ENCODE results near the gene RPGRIP1.

The RPGRIP1 gene

GRCh38 chr14:21263284-21264024 is 16.4 kb upstream of the RPGRIP1 start:
- H3K9me2 ChIP-seq (replicated peaks; ENCODE audit: low read depth, low read length): no peaks in the 10 kb centered on the region
- TF ChIP-seq, protein P1, sequence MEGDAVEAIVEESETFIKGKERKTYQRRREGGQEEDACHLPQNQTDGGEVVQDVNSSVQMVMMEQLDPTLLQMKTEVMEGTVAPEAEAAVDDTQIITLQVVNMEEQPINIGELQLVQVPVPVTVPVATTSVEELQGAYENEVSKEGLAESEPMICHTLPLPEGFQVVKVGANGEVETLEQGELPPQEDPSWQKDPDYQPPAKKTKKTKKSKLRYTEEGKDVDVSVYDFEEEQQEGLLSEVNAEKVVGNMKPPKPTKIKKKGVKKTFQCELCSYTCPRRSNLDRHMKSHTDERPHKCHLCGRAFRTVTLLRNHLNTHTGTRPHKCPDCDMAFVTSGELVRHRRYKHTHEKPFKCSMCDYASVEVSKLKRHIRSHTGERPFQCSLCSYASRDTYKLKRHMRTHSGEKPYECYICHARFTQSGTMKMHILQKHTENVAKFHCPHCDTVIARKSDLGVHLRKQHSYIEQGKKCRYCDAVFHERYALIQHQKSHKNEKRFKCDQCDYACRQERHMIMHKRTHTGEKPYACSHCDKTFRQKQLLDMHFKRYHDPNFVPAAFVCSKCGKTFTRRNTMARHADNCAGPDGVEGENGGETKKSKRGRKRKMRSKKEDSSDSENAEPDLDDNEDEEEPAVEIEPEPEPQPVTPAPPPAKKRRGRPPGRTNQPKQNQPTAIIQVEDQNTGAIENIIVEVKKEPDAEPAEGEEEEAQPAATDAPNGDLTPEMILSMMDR (conservative IDR thresholded peaks at IDR 0.05; ENCODE audit: low read length): no peak
- TF ChIP-seq EZH2phosphoT487 (IDR thresholded peaks at IDR 0.05; ENCODE audit: borderline replicate concordance): no peak
- peak overlapping the region; percentile 95 for H3K4me3 ChIP-seq (ENCODE audit: low read length, poor library complexity, severe bottlenecking)
- peaks cover 96% of the 10 kb centered on the region for H4K20me1 ChIP-seq (ENCODE audit: insufficient read depth, low read length, poor library complexity, severe bottlenecking)
- peaks cover 3% of the 10 kb centered on the region; the same call in 1 of the 2 replicates for H3F3A ChIP-seq (ENCODE audit: low read depth)
- peak overlapping the region; percentile 20 for H3K9ac ChIP-seq (ENCODE audit: low read depth, low read length, poor library complexity, severe bottlenecking)
- H3K4me2 ChIP-seq (ENCODE audit: low read depth, low read length, poor library complexity, severe bottlenecking): peak overlapping the region; percentile 98
- peaks cover 75% of the 10 kb centered on the region for H3K4me1 ChIP-seq (ENCODE audit: insufficient read depth, low read length, poor library complexity, severe bottlenecking)
- H3K79me2 ChIP-seq (ENCODE audit: insufficient read depth, low read length): peaks cover 100% of the 10 kb centered on the region
- H3K9me3 ChIP-seq (ENCODE audit: insufficient read depth, low read depth, low read length): no peaks in the 10 kb centered on the region
- peaks cover 74% of the 10 kb centered on the region for H3K36me3 ChIP-seq (ENCODE audit: insufficient read depth, low read length)
- H3K27me3 ChIP-seq (ENCODE audit: insufficient read depth, low read length, poor library complexity, severe bottlenecking): peaks cover 2% of the 10 kb centered on the region
- no peak overlapping the region for H2AFZ ChIP-seq (ENCODE audit: low read length)

DNA sequence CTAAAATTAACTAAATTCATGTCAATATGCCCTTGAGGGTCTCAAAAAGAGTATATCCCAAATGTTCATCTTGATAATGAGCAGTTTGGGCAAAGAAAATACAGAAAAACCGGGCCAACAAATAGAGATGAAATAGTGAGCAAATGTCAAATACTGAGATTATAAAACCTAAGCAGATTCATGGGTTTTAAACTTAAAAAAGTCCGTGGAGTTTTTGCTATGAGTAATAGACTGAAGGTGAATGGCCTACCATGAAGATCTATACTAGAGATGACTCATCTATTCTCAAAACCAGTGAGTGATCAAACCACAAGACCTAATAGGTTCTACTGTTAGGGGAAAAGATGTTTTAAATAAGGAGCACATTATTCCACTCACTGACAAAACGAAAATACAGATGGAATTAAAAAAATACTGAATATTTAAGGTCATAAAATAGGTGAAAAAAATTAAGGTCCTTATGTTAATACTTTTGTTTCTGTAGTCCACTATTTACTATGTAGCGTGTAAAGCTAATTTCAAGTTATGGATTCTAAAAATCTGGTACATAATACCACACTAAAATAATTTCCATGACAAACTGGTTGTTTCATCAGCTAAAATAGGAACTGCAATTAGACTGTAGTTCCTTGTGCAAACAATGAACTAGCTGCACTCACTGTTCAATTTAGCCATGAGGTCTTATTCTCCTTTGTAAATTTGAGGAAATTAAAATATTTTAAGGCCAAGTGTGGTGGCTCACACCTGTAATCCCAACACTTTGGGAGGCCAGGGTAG is 15.7 kb upstream of the RPGRIP1 start:
- H3K4me3 ChIP-seq (ENCODE audit: low read length, poor library complexity, severe bottlenecking): peak overlapping the region; percentile 95
- H3K4me1 ChIP-seq (ENCODE audit: insufficient read depth, low read length, poor library complexity, severe bottlenecking): peaks cover 70% of the 10 kb centered on the region
- H3K9me3 ChIP-seq (ENCODE audit: insufficient read depth, low read depth, low read length): no peaks in the 10 kb centered on the region
- no peak for TF ChIP-seq EZH2phosphoT487 (IDR thresholded peaks at IDR 0.05; ENCODE audit: borderline replicate concordance)
- TF ChIP-seq, protein P1 (conservative IDR thresholded peaks at IDR 0.05; ENCODE audit: low read length): no peak
- peak overlapping the region; percentile 98 for H3K4me2 ChIP-seq (ENCODE audit: low read depth, low read length, poor library complexity, severe bottlenecking)
- peak overlapping the region; percentile 20 for H3K9ac ChIP-seq (ENCODE audit: low read depth, low read length, poor library complexity, severe bottlenecking)
- H2AFZ ChIP-seq (ENCODE audit: low read length): no peak overlapping the region
- H3K79me2 ChIP-seq (ENCODE audit: insufficient read depth, low read length): peaks cover 100% of the 10 kb centered on the region
- peaks cover 94% of the 10 kb centered on the region for H4K20me1 ChIP-seq (ENCODE audit: insufficient read depth, low read length, poor library complexity, severe bottlenecking)
- peaks cover 9% of the 10 kb centered on the region for H3K27me3 ChIP-seq (ENCODE audit: insufficient read depth, low read length, poor library complexity, severe bottlenecking)
- H3K9me2 ChIP-seq (replicated peaks; ENCODE audit: low read depth, low read length): no peaks in the 10 kb centered on the region
- peaks cover 3% of the 10 kb centered on the region; the same call in 1 of the 2 replicates for H3F3A ChIP-seq (ENCODE audit: low read depth)
- H3K36me3 ChIP-seq (ENCODE audit: insufficient read depth, low read length): peaks cover 69% of the 10 kb centered on the region

DNA sequence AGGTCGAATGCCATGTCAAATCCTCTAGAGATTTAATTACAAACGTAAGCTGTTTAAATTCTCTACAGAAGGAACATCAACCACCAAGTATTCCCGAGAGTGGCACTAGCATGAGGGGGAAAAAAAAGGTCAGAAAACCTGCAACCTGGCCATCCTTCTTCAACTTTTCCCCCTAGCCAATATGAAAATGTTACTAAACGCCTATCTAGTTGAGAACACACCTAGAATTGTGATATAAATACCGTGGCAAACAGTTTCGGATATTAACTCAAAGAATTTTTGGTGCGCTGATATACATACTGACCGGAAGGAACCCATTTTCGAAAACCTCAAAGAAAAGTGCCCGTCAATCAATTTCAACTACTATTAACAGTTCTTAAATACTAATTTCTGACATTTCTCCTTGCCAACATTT is 12.4 kb upstream of the RPGRIP1 start:
- Histone ChIP-seq H3K79me2 (ENCODE audit: insufficient read depth, low read length) (peaks cover 68% of the 10 kb centered on the region), H3K9me3 (ENCODE audit: insufficient read depth, low read depth, low read length) (no peaks in the 10 kb centered on the region), H3K27me3 (ENCODE audit: insufficient read depth, low read length, poor library complexity, severe bottlenecking) (peaks cover 9% of the 10 kb centered on the region), H4K20me1 (ENCODE audit: insufficient read depth, low read length, poor library complexity, severe bottlenecking) (peaks cover 66% of the 10 kb centered on the region), H3K4me1 (ENCODE audit: insufficient read depth, low read length, poor library complexity, severe bottlenecking) (peaks cover 56% of the 10 kb centered on the region), H2AFZ (ENCODE audit: low read length) (no peak overlapping the region), H3K4me3 (ENCODE audit: low read length, poor library complexity, severe bottlenecking) (peak overlapping the region; percentile 95), H3K36me3 (ENCODE audit: insufficient read depth, low read length) (peaks cover 43% of the 10 kb centered on the region), H3K9ac (ENCODE audit: low read depth, low read length, poor library complexity, severe bottlenecking) (peak overlapping the region; percentile 98), H3K9me2 (replicated peaks; ENCODE audit: low read depth, low read length) (no peaks in the 10 kb centered on the region), H3K4me2 (ENCODE audit: low read depth, low read length, poor library complexity, severe bottlenecking) (peak overlapping the region; percentile 98), H3F3A (ENCODE audit: low read depth) (peaks cover 3% of the 10 kb centered on the region; the same call in 1 of the 2 replicates)
- TF ChIP-seq EZH2phosphoT487 (IDR thresholded peaks at IDR 0.05; ENCODE audit: borderline replicate concordance): no peak
- TF ChIP-seq, protein P1 (conservative IDR thresholded peaks at IDR 0.05; ENCODE audit: low read length): no peak

Measured in Loucy (cell line).